Measurements from ENCODE around the gene PPP6R3. TPM values are rescaled to one million over a fixed set of nuclear protein-coding genes. Genes with fewer than 3 reads are reported as not detected.

PPP6R3 gene
- total RNA-seq, 1 experiment from 2014 or later: 171 TPM

DNA sequence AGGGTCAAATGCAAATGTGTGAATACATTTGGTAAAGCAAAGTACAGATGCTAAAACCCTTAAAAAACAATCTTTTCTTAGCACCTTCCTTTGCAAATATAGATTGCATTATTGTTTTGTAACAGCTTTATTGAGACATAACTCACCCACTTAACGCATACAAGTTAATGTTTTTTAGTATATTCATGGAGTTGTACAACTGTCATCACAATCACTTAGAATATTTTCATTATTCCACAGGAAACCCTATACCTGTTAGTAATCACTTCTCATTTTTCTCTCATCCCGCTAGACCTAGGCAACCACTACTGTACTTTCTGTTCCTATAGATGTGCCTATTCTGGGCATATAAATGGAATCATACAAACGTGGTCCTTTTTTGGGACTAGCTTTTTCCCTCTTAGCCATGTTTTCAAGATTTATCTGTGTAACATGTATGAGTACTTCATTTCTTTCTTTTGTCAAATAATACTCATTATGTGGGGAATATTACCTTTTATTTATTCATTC lies 34.7 kb downstream of the PPP6R3 start:
- H3K9me3 ChIP-seq (ENCODE audit: low read length): no peaks in the 10 kb centered on the region
- peaks cover 69% of the 10 kb centered on the region for H4K20me1 ChIP-seq (ENCODE audit: low read length)
- TF ChIP-seq, protein P1, sequence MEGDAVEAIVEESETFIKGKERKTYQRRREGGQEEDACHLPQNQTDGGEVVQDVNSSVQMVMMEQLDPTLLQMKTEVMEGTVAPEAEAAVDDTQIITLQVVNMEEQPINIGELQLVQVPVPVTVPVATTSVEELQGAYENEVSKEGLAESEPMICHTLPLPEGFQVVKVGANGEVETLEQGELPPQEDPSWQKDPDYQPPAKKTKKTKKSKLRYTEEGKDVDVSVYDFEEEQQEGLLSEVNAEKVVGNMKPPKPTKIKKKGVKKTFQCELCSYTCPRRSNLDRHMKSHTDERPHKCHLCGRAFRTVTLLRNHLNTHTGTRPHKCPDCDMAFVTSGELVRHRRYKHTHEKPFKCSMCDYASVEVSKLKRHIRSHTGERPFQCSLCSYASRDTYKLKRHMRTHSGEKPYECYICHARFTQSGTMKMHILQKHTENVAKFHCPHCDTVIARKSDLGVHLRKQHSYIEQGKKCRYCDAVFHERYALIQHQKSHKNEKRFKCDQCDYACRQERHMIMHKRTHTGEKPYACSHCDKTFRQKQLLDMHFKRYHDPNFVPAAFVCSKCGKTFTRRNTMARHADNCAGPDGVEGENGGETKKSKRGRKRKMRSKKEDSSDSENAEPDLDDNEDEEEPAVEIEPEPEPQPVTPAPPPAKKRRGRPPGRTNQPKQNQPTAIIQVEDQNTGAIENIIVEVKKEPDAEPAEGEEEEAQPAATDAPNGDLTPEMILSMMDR (conservative IDR thresholded peaks at IDR 0.05; ENCODE audit: low read depth, low read length): no peak
- TF ChIP-seq EZH2 (IDR thresholded peaks at IDR 0.05; ENCODE audit: low read length, unreplicated experiment) (no peak), EZH2phosphoT487 (IDR thresholded peaks at IDR 0.05; ENCODE audit: borderline replicate concordance, low read length) (no peak)
- no peaks in the 10 kb centered on the region for H3K27me3 ChIP-seq (ENCODE audit: low read length)
- ChIA-PET POLR2A (ENCODE audit: unreplicated experiment) (no interaction called here), CTCF (no interaction called here)
- H3K36me3 ChIP-seq (ENCODE audit: low read depth, low read length): 0 out of 2 replicates have a peak, but pooled peaks cover 3% of the 10 kb centered on the region
- intact Hi-C loops (cut with micrococcal nuclease): no loop called here
- H2AFZ ChIP-seq (ENCODE audit: low read length): no peak overlapping the region
- no peak overlapping the region for H3K27ac ChIP-seq (ENCODE audit: low read length)
- no peak overlapping the region for H3K9ac ChIP-seq (ENCODE audit: low read length)
- H3K4me1 ChIP-seq (ENCODE audit: insufficient read depth, low read length): no peaks in the 10 kb centered on the region
- no peak overlapping the region for H3K4me2 ChIP-seq (ENCODE audit: low read length)
- H3K4me3 ChIP-seq (ENCODE audit: low read length): no peak overlapping the region
- BruUV-seq (replicated peaks): no TSS peak
- H3F3A ChIP-seq (ENCODE audit: low read length, unreplicated experiment): no peaks in the 10 kb centered on the region
- DNase-seq (no peak), ATAC-seq (no peak)
- H3K79me2 ChIP-seq (ENCODE audit: low read length): peaks cover 95% of the 10 kb centered on the region
- H3K9me2 ChIP-seq (replicated peaks; ENCODE audit: low read length): no peaks in the 10 kb centered on the region

DNA sequence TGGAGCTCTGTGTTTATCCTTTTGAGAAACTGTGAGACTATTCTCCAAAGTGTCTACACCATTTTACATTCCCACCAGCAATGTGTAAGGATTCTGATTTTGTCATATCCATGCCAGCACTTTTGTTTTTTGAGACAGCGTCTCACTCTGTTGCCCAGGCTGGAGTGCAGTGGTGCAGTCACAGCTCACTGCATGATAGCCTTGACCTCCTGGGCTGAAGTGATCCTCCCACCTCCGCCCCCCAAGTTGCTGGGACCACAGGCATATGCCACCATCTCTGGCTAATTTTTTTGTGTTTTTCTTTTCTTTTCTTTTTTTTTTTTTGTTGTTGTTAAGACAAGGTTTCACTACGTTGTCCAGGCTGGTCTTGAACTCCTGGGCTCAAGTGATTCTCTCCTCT lies 35.3 kb downstream of the PPP6R3 start:
- POLR2A ChIA-PET (ENCODE audit: unreplicated experiment): no interaction called here
- BruUV-seq (replicated peaks): no TSS peak
- Histone ChIP-seq H3K27ac (ENCODE audit: low read length) (no peak overlapping the region), H3K4me2 (ENCODE audit: low read length) (no peak overlapping the region), H3K9ac (ENCODE audit: low read length) (no peak overlapping the region), H3K79me2 (ENCODE audit: low read length) (peaks cover 95% of the 10 kb centered on the region), H3K27me3 (ENCODE audit: low read length) (no peaks in the 10 kb centered on the region), H3F3A (ENCODE audit: low read length, unreplicated experiment) (no peaks in the 10 kb centered on the region), H3K9me3 (ENCODE audit: low read length) (no peaks in the 10 kb centered on the region), H2AFZ (ENCODE audit: low read length) (no peak overlapping the region), H3K9me2 (replicated peaks; ENCODE audit: low read length) (no peaks in the 10 kb centered on the region), H3K4me3 (ENCODE audit: low read length) (no peak overlapping the region), H3K36me3 (ENCODE audit: low read depth, low read length) (0 out of 2 replicates have a peak, but pooled peaks cover 3% of the 10 kb centered on the region), H3K4me1 (ENCODE audit: insufficient read depth, low read length) (no peaks in the 10 kb centered on the region), H4K20me1 (ENCODE audit: low read length) (peaks cover 68% of the 10 kb centered on the region)
- CTCF ChIA-PET: no interaction called here
- DNase-seq (no peak), ATAC-seq (no peak)
- no peak for TF ChIP-seq EZH2 (IDR thresholded peaks at IDR 0.05; ENCODE audit: low read length, unreplicated experiment)
- TF ChIP-seq, protein P1 (conservative IDR thresholded peaks at IDR 0.05; ENCODE audit: low read depth, low read length): no peak
- TF ChIP-seq EZH2phosphoT487 (IDR thresholded peaks at IDR 0.05; ENCODE audit: borderline replicate concordance, low read length): no peak
- intact Hi-C loops (cut with micrococcal nuclease): no loop called here

DNA sequence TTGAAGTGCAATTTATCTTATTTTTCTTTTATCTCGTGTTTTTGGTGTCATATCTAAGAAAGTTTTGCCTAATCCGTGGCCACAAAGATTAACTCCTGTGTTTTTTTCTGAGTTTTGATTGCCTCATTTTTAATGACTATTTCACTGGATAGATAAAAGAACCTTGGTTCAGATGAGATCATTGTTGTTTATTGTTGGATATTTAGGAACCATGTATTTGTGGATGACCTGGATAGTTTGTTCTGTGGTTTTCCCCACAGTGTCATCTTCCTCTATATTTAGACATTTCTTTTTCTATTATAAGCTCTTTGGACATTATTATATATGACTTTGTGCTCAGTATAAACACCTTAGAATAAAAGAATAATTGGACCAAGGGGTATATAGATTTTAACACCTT lies 37.2 kb downstream of the PPP6R3 start:
- no peaks in the 10 kb centered on the region for H3K9me2 ChIP-seq (replicated peaks; ENCODE audit: low read length)
- H3K4me1 ChIP-seq (ENCODE audit: insufficient read depth, low read length): no peaks in the 10 kb centered on the region
- BruUV-seq (replicated peaks): no TSS peak
- H3K4me2 ChIP-seq (ENCODE audit: low read length): no peak overlapping the region
- no peak for DNase-seq
- ChIA-PET CTCF (no interaction called here), POLR2A (ENCODE audit: unreplicated experiment) (no interaction called here)
- TF ChIP-seq EZH2 (IDR thresholded peaks at IDR 0.05; ENCODE audit: low read length, unreplicated experiment): no peak
- TF ChIP-seq, protein P1 (conservative IDR thresholded peaks at IDR 0.05; ENCODE audit: low read depth, low read length): no peak
- no peak for TF ChIP-seq EZH2phosphoT487 (IDR thresholded peaks at IDR 0.05; ENCODE audit: borderline replicate concordance, low read length)
- H3K9me3 ChIP-seq (ENCODE audit: low read length): no peaks in the 10 kb centered on the region
- no peak overlapping the region for H3K4me3 ChIP-seq (ENCODE audit: low read length)
- intact Hi-C loops (cut with micrococcal nuclease): no loop called here
- H2AFZ ChIP-seq (ENCODE audit: low read length): no peak overlapping the region
- H3K27me3 ChIP-seq (ENCODE audit: low read length): no peaks in the 10 kb centered on the region
- no peak overlapping the region for H3K9ac ChIP-seq (ENCODE audit: low read length)
- peaks cover 73% of the 10 kb centered on the region for H4K20me1 ChIP-seq (ENCODE audit: low read length)
- ATAC-seq: no peak
- no peak overlapping the region for H3K27ac ChIP-seq (ENCODE audit: low read length)
- no peaks in the 10 kb centered on the region for H3K36me3 ChIP-seq (ENCODE audit: low read depth, low read length)
- H3F3A ChIP-seq (ENCODE audit: low read length, unreplicated experiment): no peaks in the 10 kb centered on the region
- peaks cover 95% of the 10 kb centered on the region for H3K79me2 ChIP-seq (ENCODE audit: low read length)

Data from PC-3 (cell line).